GM23338 (cell line): Measurements from ENCODE around the gene SPATA33. TPM values are rescaled to one million over a fixed set of nuclear protein-coding genes. Genes with fewer than 3 reads are reported as not detected.

Experiments used
- ATAC-seq: fragments of 200-7000 bp; cut with Tn5 transposase; 3 replicates; pipeline ENCODE4 v1.9.1; 2020
- DNase-seq: peaks from one replicate; pipeline ENCODE4 v3.0.0-alpha.2; 2015; ENCODE audit warnings: low spot score
- H2AFZ ChIP-seq: fragments of 200-600 bp; sonication (generic); 2 replicates; pipeline ENCODE4 v1.8.0; 2016; ENCODE audit warnings: antibody characterized with exemption, mild to moderate bottlenecking, moderate library complexity
- H3F3A ChIP-seq: fragments of 200-600 bp; sonication (generic); replicated peaks from 2 replicates; pipeline ENCODE4 v1.8.0; 2017; ENCODE audit warnings: antibody characterized with exemption, mixed run types, low read depth
- H3K27ac ChIP-seq: fragments of 200-600 bp; sonication (generic); 2 replicates; pipeline ENCODE4 v1.6.1; 2016; ENCODE audit warnings: low read depth
- H3K27me3 ChIP-seq: fragments of 200-600 bp; sonication (generic); 2 replicates; pipeline ENCODE4 v1.8.0; 2016; ENCODE audit warnings: mild to moderate bottlenecking, mixed run types, moderate library complexity; ENCODE audit not compliant: insufficient read depth
- H3K36me3 ChIP-seq: fragments of 200-600 bp; sonication (generic); 2 replicates; pipeline ENCODE4 v1.8.0; 2016; ENCODE audit warnings: mild to moderate bottlenecking; ENCODE audit not compliant: insufficient read depth
- H3K4me1 ChIP-seq: fragments of 200-600 bp; sonication (generic); 2 replicates; pipeline ENCODE4 v1.8.0; 2016; ENCODE audit warnings: mild to moderate bottlenecking, moderate library complexity; ENCODE audit not compliant: insufficient read depth
- H3K4me2 ChIP-seq: fragments of 200-600 bp; sonication (generic); 2 replicates; pipeline ENCODE4 v1.7.1; 2017; ENCODE audit warnings: mixed run types
- H3K4me3 ChIP-seq: fragments of 200-600 bp; sonication (generic); 2 replicates; pipeline ENCODE4 v1.6.1; 2016; ENCODE audit warnings: mixed run types
- H3K79me2 ChIP-seq: fragments of 200-600 bp; sonication (generic); replicated peaks from 2 replicates; pipeline ENCODE4 v1.8.0; 2017; ENCODE audit warnings: mild to moderate bottlenecking; ENCODE audit not compliant: insufficient read depth
- H3K9me2 ChIP-seq: fragments of 200-600 bp; sonication (generic); 2 replicates; pipeline ENCODE4 v1.8.0; 2017; ENCODE audit not compliant: insufficient read depth
- H4K20me1 ChIP-seq: fragments of 200-600 bp; sonication (generic); replicated peaks from 2 replicates; pipeline ENCODE4 v1.8.0; 2017; ENCODE audit warnings: mild to moderate bottlenecking; ENCODE audit not compliant: insufficient read depth
- H3K27ac Mint-ChIP-seq: 2 replicates; pipeline ENCODE4 v1.8.0; 2020; ENCODE audit warnings: inconsistent platforms, mild to moderate bottlenecking, moderate library complexity, mixed read lengths
- H3K27me3 Mint-ChIP-seq: 3 replicates; pipeline ENCODE4 v1.8.0; 2022; ENCODE audit warnings: low read depth, mild to moderate bottlenecking, moderate library complexity, mixed read lengths, inconsistent platforms; ENCODE audit not compliant: insufficient read depth, poor library complexity
- H3K36me3 Mint-ChIP-seq: 3 replicates; pipeline ENCODE4 v1.8.0; 2021; ENCODE audit warnings: low read depth, mild to moderate bottlenecking, inconsistent platforms, moderate library complexity, mixed read lengths
- H3K4me1 Mint-ChIP-seq: 3 replicates; pipeline ENCODE4 v1.8.0; 2020; ENCODE audit warnings: mild to moderate bottlenecking, inconsistent platforms, mixed read lengths
- H3K4me3 Mint-ChIP-seq: 3 replicates; pipeline ENCODE4 v1.8.0; 2021; ENCODE audit warnings: moderate library complexity, mild to moderate bottlenecking, inconsistent platforms, mixed read lengths
- H3K9me3 Mint-ChIP-seq: 3 replicates; pipeline ENCODE4 v1.8.0; 2020; ENCODE audit warnings: moderate library complexity, mild to moderate bottlenecking, inconsistent platforms, mixed read lengths
- CREB1 ChIP-seq: fragments of 250-450 bp; sonication (Bioruptor Pico); IDR thresholded peaks from 2 replicates; pipeline ENCODE4 v1.5.0; 2020; ENCODE audit warnings: low read depth, mild to moderate bottlenecking, moderate library complexity
- CTCF ChIP-seq, 2 experiments: fragments of 200-600 bp in 1 of 2; sonication (generic) in 1 of 2; conservative IDR thresholded peaks; 2 replicates each; pipeline versions ENCODE4 v1.5.1 to v1.6.1; 2016 to 2017; ENCODE audit warnings: antibody characterized with exemption in 2 of 2, low read depth in 2 of 2, mild to moderate bottlenecking in 2 of 2, moderate library complexity in 1 of 2
- ETS1 ChIP-seq: IDR thresholded peaks from 2 replicates; pipeline ENCODE4 v1.6.1; 2016; ENCODE audit warnings: antibody characterized with exemption
- EZH2 ChIP-seq: fragments of 200-600 bp; sonication (generic); IDR thresholded peaks from one replicate; pipeline ENCODE4 v1.8.0; 2017; ENCODE audit warnings: antibody characterized with exemption, mild to moderate bottlenecking, low read depth; ENCODE audit not compliant: unreplicated experiment
- EZH2phosphoT487 ChIP-seq: fragments of 200-600 bp; sonication (generic); IDR thresholded peaks from one replicate; pipeline ENCODE4 v1.8.1; 2018; ENCODE audit warnings: antibody characterized with exemption; ENCODE audit not compliant: unreplicated experiment
- JUNB ChIP-seq: IDR thresholded peaks from one replicate; pipeline ENCODE4 v1.6.1; 2016; ENCODE audit warnings: antibody characterized with exemption; ENCODE audit not compliant: unreplicated experiment
- NANOG ChIP-seq: IDR thresholded peaks from 2 replicates; pipeline ENCODE4 v1.6.1; 2016; ENCODE audit warnings: antibody characterized with exemption, borderline replicate concordance
- POLR2AphosphoS5 ChIP-seq: IDR thresholded peaks from 2 replicates; pipeline ENCODE4 v1.6.1; 2016; ENCODE audit warnings: antibody characterized with exemption, low read depth
- STAT1 ChIP-seq: IDR thresholded peaks from one replicate; pipeline ENCODE4 v1.6.1; 2016; ENCODE audit warnings: antibody characterized with exemption; ENCODE audit not compliant: unreplicated experiment
- ZNF114 ChIP-seq: fragments of 250-450 bp; sonication (Bioruptor Pico); IDR thresholded peaks from 2 replicates; pipeline ENCODE4 v1.5.0; 2020; ENCODE audit warnings: mild to moderate bottlenecking, moderate library complexity
- ZNF331 ChIP-seq: fragments of 250-450 bp; sonication (Bioruptor Pico); IDR thresholded peaks from 2 replicates; pipeline ENCODE4 v1.5.0; 2020; ENCODE audit warnings: low read depth, mild to moderate bottlenecking, moderate library complexity
- ZNF462 ChIP-seq: fragments of 250-450 bp; sonication (Bioruptor Pico); IDR thresholded peaks from 2 replicates; pipeline ENCODE4 v1.5.0; 2020; ENCODE audit warnings: mild to moderate bottlenecking, moderate library complexity
- polyA plus RNA-seq: library from polyadenylated mRNA; unstranded; fragments of >200 nt; fragmentation: Nextera tagmentation; extraction: Ambion mirVana; gene quantifications from 2 replicates; pipeline ENCODE4 v1.2.1, GENCODE V29; 2016
- total RNA-seq: library from RNA; depleted of rRNA; stranded (reverse); fragments of >200 nt; shearing (Covaris generic); gene quantifications from 2 replicates; pipeline ENCODE4 v1.2.3, GENCODE V29; 2014
- TF ChIP-seq, protein P1 (sequence below): IDR thresholded peaks from one replicate; pipeline ENCODE4 v1.6.1; 2018; ENCODE audit warnings: antibody characterized with exemption; ENCODE audit not compliant: unreplicated experiment

Gene SPATA33
- total and polyA plus RNA-seq, 2 experiments from 2014 or later = 5.8 to 17.4 TPM

DNA sequence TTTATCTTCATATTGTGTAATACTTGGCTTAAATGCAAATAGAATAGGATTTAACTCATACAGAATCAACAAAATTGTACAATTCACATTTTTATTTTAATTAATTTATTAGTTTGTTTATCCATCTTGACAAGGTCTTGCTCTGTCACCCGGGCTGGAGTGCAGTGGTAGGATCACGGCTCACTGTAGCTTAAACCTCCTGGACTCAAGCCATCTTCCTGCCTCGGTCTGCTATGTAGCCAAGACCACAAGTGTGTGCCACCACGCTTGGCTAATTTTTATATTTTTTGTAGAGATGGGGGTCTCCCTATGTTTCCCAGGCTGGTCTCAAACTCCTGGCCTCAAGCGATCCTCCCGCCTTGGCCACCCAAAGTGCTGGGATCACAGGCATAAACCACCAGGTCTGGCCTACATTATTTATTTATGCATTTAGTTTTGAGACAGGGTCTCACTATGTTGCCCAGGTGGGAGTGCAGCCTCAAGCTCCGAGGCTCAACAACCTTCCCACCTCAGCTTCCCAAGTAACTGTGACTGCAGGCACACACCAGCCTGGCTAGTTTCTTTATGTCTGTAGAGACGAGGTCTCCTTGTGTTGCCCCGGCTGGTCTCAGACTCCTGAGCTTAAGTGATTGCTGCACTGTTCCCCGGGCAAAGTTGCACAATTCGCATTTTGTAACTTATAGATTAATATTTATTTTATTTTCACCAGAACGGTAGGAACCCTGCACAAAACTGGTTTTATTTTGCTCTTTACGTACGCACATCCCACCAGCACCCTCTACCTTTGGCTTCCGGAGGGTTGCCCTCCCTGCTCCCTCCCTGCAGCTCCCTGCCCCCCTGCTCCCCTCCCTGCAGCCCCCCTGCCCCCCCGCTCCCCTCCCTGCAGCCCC, 39.3 kb upstream of the SPATA33 start:
- Mint-ChIP-seq H3K36me3 (no peaks in the 10 kb centered on the region; the same call in 2 of the 3 replicates), H3K9me3 (peaks cover 3% of the 10 kb centered on the region; the same call in 2 of the 3 replicates), H3K4me1 (peaks cover 9% of the 10 kb centered on the region), H3K4me3 (no peak overlapping the region), H3K27ac (no peak overlapping the region), H3K27me3 (peaks cover 19% of the 10 kb centered on the region)
- Histone ChIP-seq H3K4me2 (no peak overlapping the region), H3K4me1 (no peaks in the 10 kb centered on the region; the same call in 1 of the 2 replicates), H3K4me3 (no peak overlapping the region), H2AFZ (no peak overlapping the region), H3K27ac (no peak overlapping the region), H3K79me2 (no peaks in the 10 kb centered on the region), H3K36me3 (no peaks in the 10 kb centered on the region), H3K27me3 (no peaks in the 10 kb centered on the region), H3K9me2 (no peaks in the 10 kb centered on the region), H3F3A (peaks cover 2% of the 10 kb centered on the region; the same call in 1 of the 2 replicates), H4K20me1 (no peaks in the 10 kb centered on the region)
- TF ChIP-seq CTCF (conservative IDR thresholded peaks at IDR 0.05; ENCODE audit: low read depth in 2 of 2) (no peak), CREB1 (CRISPR knock-in tag) (no peak), JUNB (no peak), ZNF331 (CRISPR knock-in tag) (no peak), EZH2 (no peak), EZH2phosphoT487 (no peak), STAT1 (no peak), ZNF462 (no peak), ETS1 (no peak), ZNF114 (no peak), NANOG (no peak), POLR2AphosphoS5 (no peak)
- TF ChIP-seq, protein P1, sequence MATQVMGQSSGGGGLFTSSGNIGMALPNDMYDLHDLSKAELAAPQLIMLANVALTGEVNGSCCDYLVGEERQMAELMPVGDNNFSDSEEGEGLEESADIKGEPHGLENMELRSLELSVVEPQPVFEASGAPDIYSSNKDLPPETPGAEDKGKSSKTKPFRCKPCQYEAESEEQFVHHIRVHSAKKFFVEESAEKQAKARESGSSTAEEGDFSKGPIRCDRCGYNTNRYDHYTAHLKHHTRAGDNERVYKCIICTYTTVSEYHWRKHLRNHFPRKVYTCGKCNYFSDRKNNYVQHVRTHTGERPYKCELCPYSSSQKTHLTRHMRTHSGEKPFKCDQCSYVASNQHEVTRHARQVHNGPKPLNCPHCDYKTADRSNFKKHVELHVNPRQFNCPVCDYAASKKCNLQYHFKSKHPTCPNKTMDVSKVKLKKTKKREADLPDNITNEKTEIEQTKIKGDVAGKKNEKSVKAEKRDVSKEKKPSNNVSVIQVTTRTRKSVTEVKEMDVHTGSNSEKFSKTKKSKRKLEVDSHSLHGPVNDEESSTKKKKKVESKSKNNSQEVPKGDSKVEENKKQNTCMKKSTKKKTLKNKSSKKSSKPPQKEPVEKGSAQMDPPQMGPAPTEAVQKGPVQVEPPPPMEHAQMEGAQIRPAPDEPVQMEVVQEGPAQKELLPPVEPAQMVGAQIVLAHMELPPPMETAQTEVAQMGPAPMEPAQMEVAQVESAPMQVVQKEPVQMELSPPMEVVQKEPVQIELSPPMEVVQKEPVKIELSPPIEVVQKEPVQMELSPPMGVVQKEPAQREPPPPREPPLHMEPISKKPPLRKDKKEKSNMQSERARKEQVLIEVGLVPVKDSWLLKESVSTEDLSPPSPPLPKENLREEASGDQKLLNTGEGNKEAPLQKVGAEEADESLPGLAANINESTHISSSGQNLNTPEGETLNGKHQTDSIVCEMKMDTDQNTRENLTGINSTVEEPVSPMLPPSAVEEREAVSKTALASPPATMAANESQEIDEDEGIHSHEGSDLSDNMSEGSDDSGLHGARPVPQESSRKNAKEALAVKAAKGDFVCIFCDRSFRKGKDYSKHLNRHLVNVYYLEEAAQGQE = no peak
- DNase-seq (no peak), ATAC-seq (no peak)
